CD14-positive monocyte (primary cell): ENCODE results near the gene NBAS. TPM values are rescaled to one million over a fixed set of nuclear protein-coding genes. Genes with fewer than 3 reads are reported as not detected.

ENCODE experiments used
- DNase-seq, 3 donors: peaks; one replicate each; pipeline ENCODE4 v3.0.0-alpha.2; 2011 to 2022
- H2AFZ ChIP-seq: 2 replicates; pipeline ENCODE4 v1.6.0; 2012; ENCODE audit warnings: mild to moderate bottlenecking, low read depth, low read length, inconsistent platforms; ENCODE audit not compliant: insufficient read depth, poor library complexity, severe bottlenecking
- H3K27ac ChIP-seq, 2 donors: 1 replicate in 1 of 2; 2 replicates in 1 of 2; pipeline ENCODE4 v1.5.1; 2012 to 2013; ENCODE audit warnings: low read length in 2 of 2, control low read depth in 1 of 2, inconsistent platforms in 1 of 2, low read depth in 1 of 2, mild to moderate bottlenecking in 1 of 2
- H3K27me3 ChIP-seq, 2 donors: one replicate each; pipeline versions ENCODE4 v1.6.0 to v1.6.1; 2011 to 2013; ENCODE audit warnings: low read length in 2 of 2; ENCODE audit not compliant: control insufficient read depth in 2 of 2, insufficient read depth in 2 of 2
- H3K36me3 ChIP-seq, 2 donors: replicated peaks in 1 of 2; 1 replicate in 1 of 2; 2 replicates in 1 of 2; pipeline versions ENCODE4 v1.5.1 to v1.6.1; 2012 to 2013; ENCODE audit warnings: low read length in 2 of 2, control low read depth in 1 of 2, inconsistent platforms in 1 of 2, mild to moderate bottlenecking in 1 of 2; ENCODE audit not compliant: insufficient read depth in 2 of 2, control insufficient read depth in 1 of 2
- H3K4me1 ChIP-seq, 2 donors: 1 replicate in 1 of 2; 2 replicates in 1 of 2; pipeline versions ENCODE4 v1.5.1 to v1.6.1; 2012 to 2013; ENCODE audit warnings: low read length in 2 of 2, control low read depth in 1 of 2, inconsistent platforms in 1 of 2, mild to moderate bottlenecking in 1 of 2, moderate library complexity in 1 of 2; ENCODE audit not compliant: insufficient read depth in 2 of 2, control insufficient read depth in 1 of 2
- H3K4me2 ChIP-seq: replicated peaks from 2 replicates; pipeline ENCODE3; 2012; ENCODE audit warnings: low read length, moderate library complexity, mild to moderate bottlenecking; ENCODE audit not compliant: poor library complexity, severe bottlenecking; ENCODE audit errors: extremely low read depth
- H3K4me3 ChIP-seq, 3 experiments: fragments of 200-600 bp in 1 of 3; sonication (generic) in 1 of 3; replicated peaks in 1 of 3; 1 replicate in 2 of 3; 2 replicates in 1 of 3; pipeline ENCODE4 v1.5.1; 2011 to 2013; ENCODE audit warnings: low read length in 3 of 3, mild to moderate bottlenecking in 3 of 3, control low read depth in 2 of 3, low read depth in 2 of 3, inconsistent platforms in 1 of 3, moderate library complexity in 1 of 3
- H3K79me2 ChIP-seq: 2 replicates; pipeline ENCODE4 v1.6.0; 2012; ENCODE audit warnings: mild to moderate bottlenecking, control low read depth, inconsistent platforms, low read length, moderate library complexity; ENCODE audit not compliant: insufficient read depth
- H3K9ac ChIP-seq: 2 replicates; pipeline ENCODE4 v1.6.0; 2017; ENCODE audit warnings: low read length, mild to moderate bottlenecking; ENCODE audit not compliant: insufficient read depth, poor library complexity, severe bottlenecking
- H3K9me3 ChIP-seq, 2 donors: replicated peaks in 1 of 2; 1 replicate in 1 of 2; 2 replicates in 1 of 2; pipeline versions ENCODE4 v1.5.1 to v1.6.1; 2012 to 2013; ENCODE audit warnings: low read length in 2 of 2, control low read depth in 1 of 2; ENCODE audit not compliant: control insufficient read depth in 1 of 2, insufficient read depth in 1 of 2
- H4K20me1 ChIP-seq: 2 replicates; pipeline ENCODE4 v1.6.0; 2012; ENCODE audit warnings: mild to moderate bottlenecking, low read length, control low read depth, moderate library complexity; ENCODE audit not compliant: insufficient read depth
- H3K27ac Mint-ChIP-seq, 7 donors: one replicate each; pipeline ENCODE4 v1.8.0; 2020; ENCODE audit warnings: mild to moderate bottlenecking in 7 of 7, mixed read lengths in 7 of 7, moderate library complexity in 6 of 7, inconsistent platforms in 2 of 7
- H3K27me3 Mint-ChIP-seq, 3 donors: one replicate each; pipeline ENCODE4 v1.8.0; 2021 to 2022; ENCODE audit warnings: low read depth in 3 of 3, mild to moderate bottlenecking in 3 of 3, mixed read lengths in 3 of 3, moderate library complexity in 3 of 3, inconsistent platforms in 1 of 3
- H3K36me3 Mint-ChIP-seq, 2 donors: one replicate each; pipeline ENCODE4 v1.8.0; 2020; ENCODE audit warnings: mixed read lengths in 2 of 2, inconsistent platforms in 1 of 2, mild to moderate bottlenecking in 1 of 2
- H3K4me1 Mint-ChIP-seq: one replicate; pipeline ENCODE4 v1.8.0; 2020; ENCODE audit warnings: mild to moderate bottlenecking, mixed read lengths
- H3K4me3 Mint-ChIP-seq, 2 donors: one replicate each; pipeline ENCODE4 v1.8.0; 2020; ENCODE audit warnings: mild to moderate bottlenecking in 2 of 2, mixed read lengths in 2 of 2, moderate library complexity in 1 of 2
- H3K9me3 Mint-ChIP-seq, 7 donors: one replicate each; pipeline ENCODE4 v1.8.0; 2020 to 2022; ENCODE audit warnings: mixed read lengths in 7 of 7, mild to moderate bottlenecking in 6 of 7, moderate library complexity in 6 of 7, inconsistent platforms in 2 of 7
- CTCF ChIP-seq: fragments of 200-600 bp; IDR thresholded peaks from one replicate; pipeline ENCODE4 v1.8.0; 2022; ENCODE audit warnings: antibody characterized with exemption, mild to moderate bottlenecking
- WGBS: methylation state at CpG from one replicate; pipeline ENCODE4 v1.1.5; 2013; ENCODE audit warnings: missing lambda C conversion rate; ENCODE audit not compliant: insufficient coverage; 5-methylcytosine and 5-hydroxymethylcytosine counted together
- intact Hi-C, 2 donors: fragments of 100-400 bp; cut with micrococcal nuclease; formaldehyde crosslinking; loops; one replicate each; pipeline versions ENCODE4 v1.15.0 to v1.15.1; 2023
- polyA plus RNA-seq, 3 donors: library from polyadenylated mRNA; depleted of rRNA in 1 of 3; unstranded in 2 of 3; stranded (reverse) in 1 of 3; fragments of 300-500 nt in 2 of 3; fragments of >200 nt in 1 of 3; fragmentation: Illumina TruSeq in 2 of 3; gene quantifications; 1 replicate in 2 of 3; 2 replicates in 1 of 3; pipeline ENCODE4 v1.2.3, GENCODE V29; 2012 to 2021

The NBAS gene
- polyA plus RNA-seq, 3 donors: 8.9 to 10.9 (median 8.9) TPM

DNA sequence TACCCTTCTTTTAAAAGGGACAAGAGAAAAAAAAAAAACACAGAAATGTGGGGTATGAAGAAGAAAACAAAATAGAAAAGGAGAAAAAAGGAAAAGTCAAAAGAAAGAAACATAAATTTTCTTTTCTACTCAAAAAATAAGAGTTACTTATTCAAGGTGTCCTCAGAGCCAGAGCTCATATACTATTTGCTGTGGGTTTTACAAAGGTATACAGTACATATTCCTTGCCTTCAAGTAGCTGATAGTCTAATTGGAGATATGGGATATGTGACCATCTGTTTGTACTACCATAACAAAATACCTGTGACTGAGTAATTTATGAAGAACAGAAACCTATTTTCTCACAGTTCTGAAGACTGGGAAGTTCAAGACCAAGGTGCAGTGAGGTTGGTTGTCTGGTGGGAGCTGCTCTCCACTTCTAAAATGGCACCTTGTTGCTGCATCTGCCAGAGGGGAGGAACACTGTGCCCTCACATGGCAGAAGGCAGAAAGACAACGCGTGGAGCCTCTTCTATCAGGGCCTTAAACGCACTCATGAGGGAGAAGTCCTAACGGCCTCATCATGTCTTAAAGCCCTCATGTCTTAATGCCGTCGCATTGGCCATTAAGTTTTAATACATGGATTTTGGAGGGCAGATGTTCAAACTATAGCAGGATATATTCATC, 33.9 kb downstream of the NBAS start:
- DNase-seq: no peak
- Mint-ChIP-seq H3K36me3 (peaks cover 50 to 56% of the 10 kb centered on the region in 2 donors), H3K4me1 (no peaks in the 10 kb centered on the region), H3K9me3 (peaks cover 0 to 4% (median 0%) of the 10 kb centered on the region in 7 donors), H3K4me3 (no peak overlapping the region), H3K27ac (peak overlapping the region in 1 of 7 donors; percentile 16), H3K27me3 (no peaks in the 10 kb centered on the region)
- 100% methylated on average over 1 of the region's 6 CpGs for WGBS
- no peak overlapping the region for H2AFZ ChIP-seq
- no peak for TF ChIP-seq CTCF
- H3K27me3 ChIP-seq: no peaks in the 10 kb centered on the region
- H3K4me1 ChIP-seq: no peaks in the 10 kb centered on the region
- H4K20me1 ChIP-seq: no peaks in the 10 kb centered on the region
- H3K79me2 ChIP-seq: no peaks in the 10 kb centered on the region
- no peak overlapping the region for H3K4me2 ChIP-seq
- H3K4me3 ChIP-seq: no peak overlapping the region
- H3K9me3 ChIP-seq: no peaks in the 10 kb centered on the region
- H3K36me3 ChIP-seq: peaks cover 17 to 75% of the 10 kb centered on the region in 2 donors
- no peak overlapping the region for H3K9ac ChIP-seq
- H3K27ac ChIP-seq: no peak overlapping the region
- intact Hi-C loops: no loop called here

DNA sequence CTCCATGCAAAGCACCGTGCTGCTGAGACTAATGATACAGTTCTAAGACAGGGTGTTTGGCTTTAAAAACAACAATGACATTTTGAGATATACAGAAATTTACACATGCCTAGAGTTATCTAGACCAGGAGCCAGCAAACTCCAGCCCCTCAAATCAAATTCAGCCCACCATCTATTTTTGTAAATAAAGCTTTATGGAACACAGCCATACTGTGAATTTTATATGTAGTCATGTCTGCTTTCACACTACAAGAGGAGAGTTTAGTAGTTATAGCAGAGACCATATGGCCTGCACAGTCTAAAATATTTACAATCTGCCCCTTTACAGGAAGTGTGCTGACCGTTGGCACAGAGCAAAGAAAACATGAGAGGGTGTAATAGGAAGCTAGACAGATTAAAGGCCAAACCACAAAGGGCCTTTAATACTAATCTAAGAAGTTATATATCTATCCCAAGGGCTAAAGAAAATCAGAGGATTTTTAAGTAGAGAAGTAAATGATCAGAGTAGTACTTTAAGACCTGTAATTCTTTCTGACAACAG, 39.4 kb downstream of the NBAS start:
- DNase-seq: no peak
- Histone ChIP-seq H3K4me1 (peaks cover 4 to 14% of the 10 kb centered on the region in 2 donors), H3K9ac (no peak overlapping the region), H3K4me2 (no peak overlapping the region), H3K9me3 (no peaks in the 10 kb centered on the region), H3K79me2 (no peaks in the 10 kb centered on the region), H4K20me1 (no peaks in the 10 kb centered on the region), H3K27ac (no peak overlapping the region), H3K27me3 (no peaks in the 10 kb centered on the region), H2AFZ (no peak overlapping the region), H3K4me3 (no peak overlapping the region), H3K36me3 (peaks cover 13 to 45% of the 10 kb centered on the region in 2 donors)
- no peak overlapping the region for H3K4me3 Mint-ChIP-seq
- H3K4me1 Mint-ChIP-seq: peaks cover 14% of the 10 kb centered on the region
- no CpG with 5 or more reads among the region's 2 CpGs for WGBS
- intact Hi-C loops: no loop called here
- H3K9me3 Mint-ChIP-seq: peaks cover 0 to 7% (median 0%) of the 10 kb centered on the region in 7 donors
- H3K36me3 Mint-ChIP-seq: peaks cover 29 to 43% of the 10 kb centered on the region in 2 donors
- no peak overlapping the region for H3K27ac Mint-ChIP-seq
- no peaks in the 10 kb centered on the region for H3K27me3 Mint-ChIP-seq
- TF ChIP-seq CTCF: no peak
